Endodermal cell (in vitro differentiated cells): ENCODE data around the gene GXYLT1. TPM values are rescaled to one million over a fixed set of nuclear protein-coding genes. Genes with fewer than 3 reads are reported as not detected.

Experiments used
- DNase-seq: peaks from one replicate; pipeline ENCODE4 v3.0.0-alpha.2; 2017
- H3K27ac ChIP-seq: 2 replicates; pipeline ENCODE4 v1.5.1; 2013; ENCODE audit warnings: mild to moderate bottlenecking, low read depth, low read length, moderate library complexity
- H3K27me3 ChIP-seq: 2 replicates; pipeline ENCODE4 v1.6.1; 2013; ENCODE audit warnings: mild to moderate bottlenecking, low read length, moderate library complexity; ENCODE audit not compliant: insufficient read depth, control insufficient read depth, poor library complexity, severe bottlenecking
- H3K36me3 ChIP-seq: 2 replicates; pipeline ENCODE4 v1.7.0; 2013; ENCODE audit warnings: mild to moderate bottlenecking, low read length, moderate library complexity; ENCODE audit not compliant: control insufficient read depth, insufficient read depth
- H3K4me1 ChIP-seq: one replicate; pipeline ENCODE4 v1.7.0; 2013; ENCODE audit warnings: low read length; ENCODE audit not compliant: control insufficient read depth, insufficient read depth
- H3K4me3 ChIP-seq: 2 replicates; pipeline ENCODE4 v1.5.1; 2013; ENCODE audit warnings: mild to moderate bottlenecking, low read length, moderate library complexity
- H3K9ac ChIP-seq: 2 replicates; pipeline ENCODE4 v1.6.1; 2013; ENCODE audit warnings: mild to moderate bottlenecking, low read length, moderate library complexity; ENCODE audit not compliant: poor library complexity, severe bottlenecking; ENCODE audit errors: extremely low read depth
- H3K9me3 ChIP-seq: 2 replicates; pipeline ENCODE4 v1.6.1; 2013; ENCODE audit warnings: mild to moderate bottlenecking, low read length, moderate library complexity; ENCODE audit not compliant: control insufficient read depth
- H3K27ac Mint-ChIP-seq: 2 replicates; pipeline ENCODE4 v1.8.0; 2020; ENCODE audit warnings: mixed read lengths
- H3K27me3 Mint-ChIP-seq: 2 replicates; pipeline ENCODE4 v1.8.0; 2021; ENCODE audit warnings: mild to moderate bottlenecking, mixed read lengths; ENCODE audit not compliant: insufficient read depth
- H3K36me3 Mint-ChIP-seq: 2 replicates; pipeline ENCODE4 v1.8.0; 2020; ENCODE audit warnings: low read depth, mixed read lengths
- H3K4me1 Mint-ChIP-seq: 2 replicates; pipeline ENCODE4 v1.8.0; 2020; ENCODE audit warnings: mixed read lengths
- H3K4me3 Mint-ChIP-seq: 2 replicates; pipeline ENCODE4 v1.8.0; 2020; ENCODE audit warnings: mild to moderate bottlenecking, moderate library complexity, mixed read lengths
- H3K9me3 Mint-ChIP-seq: 2 replicates; pipeline ENCODE4 v1.8.0; 2020; ENCODE audit warnings: mild to moderate bottlenecking, mixed read lengths
- WGBS, 2 experiments: methylation state at CpG; one replicate each; pipeline versions ENCODE4 v1.1.5 to v1.1.7; 2013; ENCODE audit warnings: missing lambda C conversion rate in 2 of 2, mixed read lengths in 1 of 2; ENCODE audit not compliant: insufficient coverage in 1 of 2, insufficient read length in 1 of 2; 5-methylcytosine and 5-hydroxymethylcytosine counted together
- total RNA-seq, 2 donors: library from RNA; stranded (reverse); fragmentation: NEBNext Ultra II Directional in 1 of 2; extraction: Animal tissue kit (Norgen Biotek cat#: 25700) in 1 of 2; gene quantifications; 2 replicates in 1 of 2; 3 replicates in 1 of 2; pipeline ENCODE4 v1.2.1, GENCODE V29; 2021
- TF ChIP-seq, protein P1 (sequence below): fragments of 200-600 bp; sonication (generic); conservative IDR thresholded peaks from 2 replicates; pipeline ENCODE4 v1.5.0; 2021; ENCODE audit warnings: antibody characterized with exemption, mild to moderate bottlenecking

GXYLT1 gene
- total RNA-seq, 2 donors from 2014 or later = 29.2 to 36.6 TPM

DNA sequence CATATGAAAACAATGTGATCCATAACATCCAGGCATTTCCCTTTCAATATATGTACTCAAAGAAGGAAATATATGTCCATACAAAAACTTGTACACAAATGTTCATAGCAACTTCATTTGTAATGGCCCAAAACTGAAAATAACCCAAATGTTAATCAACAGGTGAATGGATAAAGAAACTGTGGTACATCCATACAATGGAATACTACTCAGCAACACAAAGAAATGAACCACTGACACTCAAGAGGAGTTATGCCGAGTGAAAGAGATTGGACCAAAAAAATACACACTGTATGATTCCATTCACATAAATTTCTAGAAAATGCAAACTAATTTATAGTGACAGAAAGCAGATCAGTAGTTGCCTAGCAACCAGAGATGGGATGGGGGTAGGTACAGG lies 30.3 kb upstream of the GXYLT1 start:
- H3K4me3 ChIP-seq = peak overlapping the region; percentile 38
- H3K36me3 Mint-ChIP-seq = peaks cover 39% of the 10 kb centered on the region
- no peaks in the 10 kb centered on the region for H3K4me1 ChIP-seq
- 100% methylated on average over 1 of the region's 1 CpG; no CpG with 5 or more reads in 1 of the 2 experiments for WGBS, 2 experiments
- H3K36me3 ChIP-seq = peaks cover 30% of the 10 kb centered on the region
- H3K27ac ChIP-seq = no peak overlapping the region
- TF ChIP-seq, protein P1, sequence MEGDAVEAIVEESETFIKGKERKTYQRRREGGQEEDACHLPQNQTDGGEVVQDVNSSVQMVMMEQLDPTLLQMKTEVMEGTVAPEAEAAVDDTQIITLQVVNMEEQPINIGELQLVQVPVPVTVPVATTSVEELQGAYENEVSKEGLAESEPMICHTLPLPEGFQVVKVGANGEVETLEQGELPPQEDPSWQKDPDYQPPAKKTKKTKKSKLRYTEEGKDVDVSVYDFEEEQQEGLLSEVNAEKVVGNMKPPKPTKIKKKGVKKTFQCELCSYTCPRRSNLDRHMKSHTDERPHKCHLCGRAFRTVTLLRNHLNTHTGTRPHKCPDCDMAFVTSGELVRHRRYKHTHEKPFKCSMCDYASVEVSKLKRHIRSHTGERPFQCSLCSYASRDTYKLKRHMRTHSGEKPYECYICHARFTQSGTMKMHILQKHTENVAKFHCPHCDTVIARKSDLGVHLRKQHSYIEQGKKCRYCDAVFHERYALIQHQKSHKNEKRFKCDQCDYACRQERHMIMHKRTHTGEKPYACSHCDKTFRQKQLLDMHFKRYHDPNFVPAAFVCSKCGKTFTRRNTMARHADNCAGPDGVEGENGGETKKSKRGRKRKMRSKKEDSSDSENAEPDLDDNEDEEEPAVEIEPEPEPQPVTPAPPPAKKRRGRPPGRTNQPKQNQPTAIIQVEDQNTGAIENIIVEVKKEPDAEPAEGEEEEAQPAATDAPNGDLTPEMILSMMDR = no peak
- no peaks in the 10 kb centered on the region for H3K4me1 Mint-ChIP-seq
- no peak overlapping the region for H3K9ac ChIP-seq
- peaks cover 20% of the 10 kb centered on the region for H3K9me3 ChIP-seq
- no peaks in the 10 kb centered on the region for H3K27me3 ChIP-seq
- peaks cover 2% of the 10 kb centered on the region for H3K27me3 Mint-ChIP-seq
- no peak overlapping the region for H3K27ac Mint-ChIP-seq
- no peak for DNase-seq
- H3K9me3 Mint-ChIP-seq = peaks cover 18% of the 10 kb centered on the region
- H3K4me3 Mint-ChIP-seq = no peak overlapping the region

DNA sequence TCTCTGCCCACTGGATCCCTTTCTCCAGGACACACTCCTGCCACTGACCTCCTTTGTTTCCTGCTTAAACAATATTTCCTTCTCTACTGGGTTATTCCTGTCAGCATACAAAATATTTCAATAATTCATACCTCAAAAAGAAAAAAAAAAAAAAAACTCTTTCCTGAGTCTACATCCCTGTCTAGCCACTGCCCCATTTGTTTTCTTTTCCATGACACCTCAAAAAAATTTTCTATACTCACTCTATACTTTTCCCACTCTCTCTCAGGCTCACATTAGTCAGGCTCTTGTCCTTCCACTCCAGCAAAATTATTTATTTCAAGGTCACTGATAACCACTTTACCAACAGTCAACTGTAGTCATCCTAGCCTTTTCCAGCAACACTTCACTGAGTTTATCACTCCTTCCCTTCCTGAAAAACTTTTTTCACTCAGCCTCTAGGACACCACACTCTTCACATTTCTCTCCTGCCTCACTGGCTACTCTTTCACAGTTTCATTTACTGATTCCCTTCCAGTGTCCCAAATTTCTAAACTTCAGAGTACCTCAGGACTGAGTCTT lies 29.4 kb upstream of the GXYLT1 start:
- no peak for DNase-seq
- H3K36me3 Mint-ChIP-seq = peaks cover 39% of the 10 kb centered on the region
- no peaks in the 10 kb centered on the region for H3K4me1 Mint-ChIP-seq
- Histone ChIP-seq H3K36me3 (peaks cover 30% of the 10 kb centered on the region), H3K27ac (no peak overlapping the region), H3K9ac (no peak overlapping the region), H3K27me3 (no peaks in the 10 kb centered on the region), H3K4me1 (no peaks in the 10 kb centered on the region), H3K9me3 (peaks cover 20% of the 10 kb centered on the region), H3K4me3 (no peak overlapping the region)
- TF ChIP-seq, protein P1 = no peak
- peaks cover 18% of the 10 kb centered on the region for H3K9me3 Mint-ChIP-seq
- no peak overlapping the region for H3K4me3 Mint-ChIP-seq
- peaks cover 2% of the 10 kb centered on the region for H3K27me3 Mint-ChIP-seq
- H3K27ac Mint-ChIP-seq = no peak overlapping the region

DNA sequence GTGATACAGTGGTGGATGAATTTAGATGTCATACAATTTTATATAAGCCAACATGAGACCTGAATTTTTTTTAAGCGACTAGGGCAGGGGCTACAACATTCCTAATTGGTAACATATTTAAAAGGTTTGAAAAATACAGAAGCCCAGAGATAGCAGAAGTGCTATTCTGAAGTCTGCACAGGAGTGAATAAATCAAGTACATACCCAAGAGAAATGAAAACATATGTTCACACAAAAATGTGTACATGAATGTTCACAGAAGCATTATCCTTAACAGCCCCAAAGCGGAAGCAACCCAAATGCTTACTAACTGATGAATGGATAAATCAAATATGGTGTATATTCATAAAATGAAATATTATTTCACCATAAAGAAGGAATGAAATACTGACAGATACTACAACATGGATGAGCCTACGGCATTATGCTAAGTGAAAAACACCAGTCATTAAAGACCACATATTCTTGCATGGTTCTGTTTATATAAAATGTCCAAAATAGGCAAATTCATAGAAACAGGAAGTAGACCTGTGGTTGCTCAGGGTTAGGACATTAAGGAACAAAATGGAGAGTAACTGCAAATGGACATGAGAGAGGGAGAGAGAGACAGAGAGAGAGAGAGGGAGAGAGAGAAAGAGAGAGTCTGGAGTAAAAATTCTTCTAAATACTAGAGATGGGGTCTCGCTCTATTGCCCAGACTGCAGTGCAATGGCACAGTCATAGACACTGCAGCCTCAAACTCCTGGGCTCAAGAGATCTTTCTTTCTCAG lies 28.0 kb upstream of the GXYLT1 start:
- H3K27me3 Mint-ChIP-seq = peaks cover 2% of the 10 kb centered on the region
- no peak overlapping the region for H3K4me3 Mint-ChIP-seq
- Histone ChIP-seq H3K4me3 (no peak overlapping the region), H3K27me3 (no peaks in the 10 kb centered on the region), H3K4me1 (no peaks in the 10 kb centered on the region), H3K9me3 (peaks cover 20% of the 10 kb centered on the region), H3K9ac (no peak overlapping the region), H3K27ac (no peak overlapping the region), H3K36me3 (peaks cover 25% of the 10 kb centered on the region)
- no peaks in the 10 kb centered on the region for H3K4me1 Mint-ChIP-seq
- 71 to 100% methylated on average over 1 to 3 of the region's 4 CpGs for WGBS, 2 experiments
- H3K27ac Mint-ChIP-seq = no peak overlapping the region
- TF ChIP-seq, protein P1 = no peak
- no peak for DNase-seq
- H3K36me3 Mint-ChIP-seq = peaks cover 38% of the 10 kb centered on the region
- peaks cover 18% of the 10 kb centered on the region for H3K9me3 Mint-ChIP-seq
